Choroid plexus epithelial cell (primary cell): Measurements from ENCODE around the gene ZNF839.

Source experiments
- DNase-seq: peaks from one replicate; pipeline ENCODE4 v3.0.0-alpha.2; 2010; ENCODE audit warnings: low read depth
- H3K4me3 ChIP-seq: 2 replicates; pipeline ENCODE4 v1.5.1; 2011; ENCODE audit warnings: low read depth, mild to moderate bottlenecking, control low read depth, low read length, moderate library complexity
- TF ChIP-seq, protein P1 (sequence below): conservative IDR thresholded peaks from 2 replicates; pipeline ENCODE4 v1.5.1; 2011; ENCODE audit warnings: low read depth, mild to moderate bottlenecking, control low read depth, inconsistent platforms, low read length, moderate library complexity

The ZNF839 gene

GRCh38 chr14:102279688-102280348 lies 39.7 kb upstream of the ZNF839 start:
- peak; percentile 99 for DNase-seq
- no peak overlapping the region for H3K4me3 ChIP-seq
- TF ChIP-seq, protein P1, sequence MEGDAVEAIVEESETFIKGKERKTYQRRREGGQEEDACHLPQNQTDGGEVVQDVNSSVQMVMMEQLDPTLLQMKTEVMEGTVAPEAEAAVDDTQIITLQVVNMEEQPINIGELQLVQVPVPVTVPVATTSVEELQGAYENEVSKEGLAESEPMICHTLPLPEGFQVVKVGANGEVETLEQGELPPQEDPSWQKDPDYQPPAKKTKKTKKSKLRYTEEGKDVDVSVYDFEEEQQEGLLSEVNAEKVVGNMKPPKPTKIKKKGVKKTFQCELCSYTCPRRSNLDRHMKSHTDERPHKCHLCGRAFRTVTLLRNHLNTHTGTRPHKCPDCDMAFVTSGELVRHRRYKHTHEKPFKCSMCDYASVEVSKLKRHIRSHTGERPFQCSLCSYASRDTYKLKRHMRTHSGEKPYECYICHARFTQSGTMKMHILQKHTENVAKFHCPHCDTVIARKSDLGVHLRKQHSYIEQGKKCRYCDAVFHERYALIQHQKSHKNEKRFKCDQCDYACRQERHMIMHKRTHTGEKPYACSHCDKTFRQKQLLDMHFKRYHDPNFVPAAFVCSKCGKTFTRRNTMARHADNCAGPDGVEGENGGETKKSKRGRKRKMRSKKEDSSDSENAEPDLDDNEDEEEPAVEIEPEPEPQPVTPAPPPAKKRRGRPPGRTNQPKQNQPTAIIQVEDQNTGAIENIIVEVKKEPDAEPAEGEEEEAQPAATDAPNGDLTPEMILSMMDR = no peak

DNA sequence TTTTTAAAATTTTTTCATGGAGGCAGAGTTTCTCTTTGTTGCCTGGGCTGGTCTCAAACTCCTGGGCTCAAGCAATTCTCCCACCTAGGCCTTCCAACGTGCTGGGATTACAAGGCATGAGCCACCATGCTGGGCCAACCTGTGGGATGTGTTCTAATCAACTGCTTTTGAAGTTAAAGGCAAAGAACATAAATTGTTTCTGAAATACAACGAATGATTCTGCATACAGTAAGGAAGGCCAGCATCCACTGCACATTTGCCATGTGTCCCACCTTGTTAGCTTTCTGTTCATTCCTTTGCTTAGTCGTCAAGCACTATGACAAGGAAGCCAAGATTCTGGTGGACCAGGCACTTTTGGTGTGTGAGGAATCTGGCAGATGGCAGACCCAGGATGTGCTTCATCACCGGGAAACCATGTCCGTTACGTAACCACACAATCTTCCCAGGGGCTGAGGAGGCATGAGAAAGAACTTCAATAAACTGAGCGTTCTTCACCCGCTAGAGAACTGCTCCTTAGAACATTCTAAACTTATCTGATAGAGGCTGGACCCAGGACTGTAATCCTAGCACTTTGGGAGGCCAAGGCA lies 39.1 kb upstream of the ZNF839 start:
- TF ChIP-seq, protein P1 = no peak
- DNase-seq = peak; percentile 98
- no peak overlapping the region for H3K4me3 ChIP-seq

GRCh38 chr14:102282751-102283465 lies 36.6 kb upstream of the ZNF839 start:
- TF ChIP-seq, protein P1 = no peak
- DNase-seq = no peak
- H3K4me3 ChIP-seq = no peak overlapping the region

GRCh38 chr14:102283631-102284129 lies 35.9 kb upstream of the ZNF839 start:
- DNase-seq = no peak
- TF ChIP-seq, protein P1 = no peak
- no peak overlapping the region for H3K4me3 ChIP-seq

DNA sequence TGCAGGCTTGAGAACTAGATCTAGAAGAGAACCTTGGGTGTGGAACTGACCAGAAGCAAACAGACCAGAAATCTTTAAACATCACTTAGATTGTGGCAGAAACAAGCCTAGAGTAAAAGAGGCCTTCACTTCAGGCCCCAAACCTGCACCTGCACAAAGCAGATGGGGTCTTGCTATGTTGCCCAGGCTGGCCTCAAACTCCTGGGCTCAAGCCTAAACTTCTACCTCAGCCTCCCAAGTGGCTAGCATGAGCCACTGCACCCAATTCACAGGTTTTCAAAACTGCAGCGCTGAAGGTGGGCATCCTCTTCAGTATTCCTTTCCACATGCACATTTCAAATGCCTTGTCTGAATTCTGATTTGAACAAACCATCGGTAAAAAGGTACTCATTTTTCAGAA lies 34.4 kb upstream of the ZNF839 start:
- H3K4me3 ChIP-seq = no peak overlapping the region
- TF ChIP-seq, protein P1 = no peak
- DNase-seq = no peak

DNA sequence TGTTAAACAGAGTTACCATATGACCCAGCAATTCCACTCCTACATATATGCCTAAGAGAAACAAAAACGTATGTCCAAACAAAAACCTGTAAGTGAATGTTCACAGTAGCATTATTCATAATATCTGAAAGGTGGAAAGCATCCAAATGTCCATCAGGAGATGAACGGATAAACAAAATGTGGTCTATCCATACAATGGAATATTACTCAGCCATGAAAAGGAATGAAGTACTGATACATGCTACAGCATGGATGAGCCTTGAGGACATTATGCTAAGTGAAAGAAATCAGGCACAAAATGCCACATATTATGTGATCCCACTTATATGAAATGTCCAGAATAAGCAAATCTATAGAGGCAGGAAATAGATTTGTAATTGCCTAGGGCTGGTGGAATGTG lies 31.4 kb upstream of the ZNF839 start:
- no peak overlapping the region for H3K4me3 ChIP-seq
- DNase-seq = no peak
- TF ChIP-seq, protein P1 = no peak

GRCh38 chr14:102292441-102292840 lies 27.1 kb upstream of the ZNF839 start:
- TF ChIP-seq, protein P1 = no peak
- no peak for DNase-seq
- H3K4me3 ChIP-seq = no peak overlapping the region
